Central memory CD4-positive, alpha-beta T cell (primary cell): ENCODE results near the gene TFAP2A.

ENCODE experiments used
- DNase-seq: peaks from one replicate; pipeline ENCODE4 v3.0.0; 2022

TFAP2A gene

GRCh38 chr6:10398446-10399218, 16.2 kb downstream of the TFAP2A start:
- DNase-seq = no peak

- DNase-seq = no peak
These were observed 17.0 kb downstream of the TFAP2A start for GRCh38 chr6:10397756-10398445.

- no peak for DNase-seq
These were observed 18.1 kb downstream of the TFAP2A start for GRCh38 chr6:10396785-10397184.

GRCh38 chr6:10395704-10396546, 18.9 kb downstream of the TFAP2A start:
- DNase-seq = no peak

GRCh38 chr6:10395171-10395703, 19.6 kb downstream of the TFAP2A start:
- DNase-seq = no peak

- no peak for DNase-seq
These were observed 21.2 kb downstream of the TFAP2A start for GRCh38 chr6:10393544-10394225.

GRCh38 chr6:10391799-10392198, 23.1 kb downstream of the TFAP2A start:
- DNase-seq = no peak

- DNase-seq = no peak
These were observed 23.6 kb downstream of the TFAP2A start for GRCh38 chr6:10391299-10391630.

- DNase-seq = no peak
These were observed 24.2 kb downstream of the TFAP2A start for GRCh38 chr6:10390495-10391298.

GRCh38 chr6:10389739-10390494, 25.0 kb downstream of the TFAP2A start:
- no peak for DNase-seq

GRCh38 chr6:10386756-10387654, 27.9 kb downstream of the TFAP2A start:
- DNase-seq = no peak

GRCh38 chr6:10386220-10386619, 28.7 kb downstream of the TFAP2A start:
- no peak for DNase-seq

GRCh38 chr6:10385524-10386132, 29.2 kb downstream of the TFAP2A start:
- DNase-seq = no peak

- DNase-seq = no peak
These were observed 30.0 kb downstream of the TFAP2A start for GRCh38 chr6:10384610-10385523.

- no peak for DNase-seq
These were observed 30.7 kb downstream of the TFAP2A start for GRCh38 chr6:10384091-10384609.

- no peak for DNase-seq
These were observed 31.4 kb downstream of the TFAP2A start for GRCh38 chr6:10383331-10384090.

- DNase-seq = no peak
These were observed 32.0 kb downstream of the TFAP2A start for GRCh38 chr6:10382728-10383330.
